ENCODE data around the gene PHIP. TPM values are rescaled to one million over a fixed set of nuclear protein-coding genes. Genes with fewer than 3 reads are reported as not detected.

The PHIP gene
- total and polyA plus RNA-seq, 8 donors: 27.3 to 82.2 (median 69.2) TPM

GRCh38 chr6:79047072-79047471 lies 31.0 kb downstream of the PHIP start:
- H3K27me3 ChIP-seq: no peaks in the 10 kb centered on the region
- no peak overlapping the region for H3K4me3 ChIP-seq
- DNase-seq (no peak), ATAC-seq (no peak)
- peaks cover 0 to 14% of the 10 kb centered on the region in 2 donors for H3K36me3 ChIP-seq
- H3K4me1 ChIP-seq: no peaks in the 10 kb centered on the region
- intact Hi-C loops (cut with DNase I): no loop called here
- TF ChIP-seq CTCF (IDR thresholded peaks at IDR 0.05): no peak
- no peaks in the 10 kb centered on the region for H3K9me3 ChIP-seq
- H3K27ac ChIP-seq: no peak overlapping the region

- no peak overlapping the region for H3K27ac ChIP-seq
- no peak for ATAC-seq
- no peak for TF ChIP-seq CTCF (IDR thresholded peaks at IDR 0.05)
- intact Hi-C loops (cut with DNase I): no loop called here
- DNase-seq: no peak
- no peaks in the 10 kb centered on the region for H3K9me3 ChIP-seq
- peaks cover 0 to 20% of the 10 kb centered on the region in 2 donors for H3K36me3 ChIP-seq
- H3K27me3 ChIP-seq: no peaks in the 10 kb centered on the region
- no peaks in the 10 kb centered on the region for H3K4me1 ChIP-seq
- H3K4me3 ChIP-seq: no peak overlapping the region
Observed at GRCh38 chr6:79045966-79046365, 32.1 kb downstream of the PHIP start.

GRCh38 chr6:79042799-79043126 lies 35.3 kb downstream of the PHIP start:
- intact Hi-C loops (cut with DNase I): no loop called here
- H3K27me3 ChIP-seq: no peaks in the 10 kb centered on the region
- no peak for DNase-seq
- no peak for TF ChIP-seq CTCF (IDR thresholded peaks at IDR 0.05)
- peak; percentile 58 for ATAC-seq
- no peaks in the 10 kb centered on the region for H3K4me1 ChIP-seq
- no peaks in the 10 kb centered on the region for H3K9me3 ChIP-seq
- peaks cover 0 to 19% of the 10 kb centered on the region in 2 donors for H3K36me3 ChIP-seq
- H3K27ac ChIP-seq: peak overlapping the region in 1 of 2 donors; percentile 0
- H3K4me3 ChIP-seq: no peak overlapping the region

GRCh38 chr6:79042088-79042798 lies 35.8 kb downstream of the PHIP start:
- no peak for TF ChIP-seq CTCF (IDR thresholded peaks at IDR 0.05)
- Histone ChIP-seq H3K4me1 (no peaks in the 10 kb centered on the region), H3K27me3 (no peaks in the 10 kb centered on the region), H3K36me3 (peaks cover 0 to 24% of the 10 kb centered on the region in 2 donors), H3K4me3 (no peak overlapping the region), H3K27ac (peak overlapping the region in 1 of 2 donors; percentile 0), H3K9me3 (no peaks in the 10 kb centered on the region)
- peak in 1 of 4 donors; percentile 14 for DNase-seq
- no peak for ATAC-seq
- intact Hi-C loops (cut with DNase I): no loop called here

- Histone ChIP-seq H3K36me3 (peaks cover 0 to 29% of the 10 kb centered on the region in 2 donors), H3K27ac (no peak overlapping the region), H3K4me3 (no peak overlapping the region), H3K27me3 (no peaks in the 10 kb centered on the region), H3K9me3 (no peaks in the 10 kb centered on the region), H3K4me1 (no peaks in the 10 kb centered on the region)
- ATAC-seq: no peak
- DNase-seq: no peak
- no peak for TF ChIP-seq CTCF (IDR thresholded peaks at IDR 0.05)
- intact Hi-C loops (cut with DNase I): no loop called here
Observed at GRCh38 chr6:79040083-79040482, 38.0 kb downstream of the PHIP start.
